8988T (cell line): Measurements from ENCODE around the gene NIPAL3.
"Not testable (repeated sequence)": the region's sequence is repeated elsewhere in the genome, so short reads cannot be mapped to it uniquely, and the experiment has no call there.

Experiments used
- DNase-seq: peaks from one replicate; pipeline ENCODE4 v3.0.0; 2011

NIPAL3 gene

GRCh38 chr1:24463776-24464735 is 48.5 kb downstream of the NIPAL3 start:
- DNase-seq: no peak

- no peak for DNase-seq
Observed at GRCh38 chr1:24465099-24465498, 49.5 kb downstream of the NIPAL3 start.

GRCh38 chr1:24465638-24466037 is 50.0 kb downstream of the NIPAL3 start:
- no peak for DNase-seq

GRCh38 chr1:24468685-24469316 is 53.2 kb downstream of the NIPAL3 start:
- no peak for DNase-seq

- DNase-seq: no peak
Observed at GRCh38 chr1:24470592-24470991, 55.0 kb downstream of the NIPAL3 start.

GRCh38 chr1:24472527-24473251 is 57.1 kb downstream of the NIPAL3 start:
- DNase-seq: no peak

- DNase-seq: no peak
Observed at GRCh38 chr1:24474193-24474592, 58.6 kb downstream of the NIPAL3 start.

- DNase-seq: no peak
Observed at GRCh38 chr1:24475700-24476099, 60.1 kb downstream of the NIPAL3 start.

- DNase-seq: no peak
Observed at GRCh38 chr1:24476571-24476970, 61.0 kb downstream of the NIPAL3 start.

- no peak for DNase-seq
Observed at GRCh38 chr1:24477309-24477708, 61.7 kb downstream of the NIPAL3 start.

- no peak for DNase-seq
Observed at GRCh38 chr1:24481101-24481500, 65.5 kb downstream of the NIPAL3 start.

- DNase-seq: no peak
Observed at GRCh38 chr1:24481843-24482610, 66.4 kb downstream of the NIPAL3 start.

- DNase-seq: no peak
Observed at GRCh38 chr1:24483441-24483840, 67.8 kb downstream of the NIPAL3 start.

GRCh38 chr1:24484199-24484598 is 68.6 kb downstream of the NIPAL3 start:
- no peak for DNase-seq

- no peak for DNase-seq
Observed at GRCh38 chr1:24486331-24487065, 70.9 kb downstream of the NIPAL3 start.

GRCh38 chr1:24487455-24487854 is 71.9 kb downstream of the NIPAL3 start:
- no peak for DNase-seq

- not testable (repeated sequence) for DNase-seq
Observed at GRCh38 chr1:24488159-24488558, 72.6 kb downstream of the NIPAL3 start.

GRCh38 chr1:24489674-24490073 is 74.1 kb downstream of the NIPAL3 start:
- no peak for DNase-seq

GRCh38 chr1:24490101-24490781 is 74.6 kb downstream of the NIPAL3 start:
- DNase-seq: no peak

GRCh38 chr1:24491577-24492360 is 76.2 kb downstream of the NIPAL3 start:
- DNase-seq: no peak

GRCh38 chr1:24492935-24493334 is 77.3 kb downstream of the NIPAL3 start:
- DNase-seq: not testable (repeated sequence)
